ENCODE data around the gene RFX1. TPM values are rescaled to one million over a fixed set of nuclear protein-coding genes. Genes with fewer than 3 reads are reported as not detected.

The RFX1 gene
- total and polyA plus RNA-seq, 2 of the 13 experiments (the other 11 are each of a cell fraction or from before 2014, with no cell fraction given) = 1.1 to 1.3 TPM

DNA sequence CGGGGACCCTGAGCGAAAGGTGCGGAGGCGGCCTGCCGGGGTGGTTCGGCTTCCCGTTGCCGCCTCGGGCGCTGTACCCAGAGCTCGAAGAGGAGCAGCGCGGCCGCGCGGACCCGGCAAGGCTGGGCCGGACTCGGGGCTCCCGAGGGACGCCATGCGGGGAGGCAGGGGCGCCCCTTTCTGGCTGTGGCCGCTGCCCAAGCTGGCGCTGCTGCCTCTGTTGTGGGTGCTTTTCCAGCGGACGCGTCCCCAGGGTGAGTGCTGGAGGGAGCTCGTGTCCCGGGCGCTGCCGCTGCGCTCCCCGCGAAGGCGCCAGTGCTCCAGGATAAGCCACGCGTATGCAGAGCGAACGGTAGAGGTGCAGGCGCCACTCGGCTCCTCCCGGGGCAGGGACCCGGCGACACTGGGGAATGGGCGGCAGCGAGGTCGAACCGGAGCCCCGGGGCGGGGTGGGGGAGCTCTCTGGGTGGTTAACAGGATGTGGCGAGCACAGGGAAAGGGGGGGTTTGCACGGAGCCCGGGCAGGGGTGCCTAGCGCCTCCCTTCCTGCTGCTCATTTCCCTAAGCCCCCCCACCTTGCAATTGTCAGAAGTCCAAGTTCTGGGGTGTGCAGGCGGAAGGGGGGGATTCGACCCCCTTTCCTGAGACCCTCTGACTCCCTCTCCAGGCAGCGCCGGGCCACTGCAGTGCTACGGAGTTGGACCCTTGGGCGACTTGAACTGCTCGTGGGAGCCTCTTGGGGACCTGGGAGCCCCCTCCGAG is 25.8 kb upstream of the RFX1 start, which contains the start of gene IL27RA (continued):
- TF ChIP-seq, protein P1, sequence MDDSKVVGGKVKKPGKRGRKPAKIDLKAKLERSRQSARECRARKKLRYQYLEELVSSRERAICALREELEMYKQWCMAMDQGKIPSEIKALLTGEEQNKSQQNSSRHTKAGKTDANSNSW (CRISPR knock-in tag; IDR thresholded peaks at IDR 0.05; ENCODE audit: borderline replicate concordance) = peak; percentile 84; the same call in 1 of the 2 replicates
- TF ChIP-seq TMF1 (CRISPR knock-in tag; IDR thresholded peaks at IDR 0.05; ENCODE audit: low read depth) = peak; percentile 62; the same call in 1 of the 2 replicates
- TF ChIP-seq ZSCAN31 (CRISPR knock-in tag; IDR thresholded peaks at IDR 0.05; ENCODE audit: low read depth) = peak; percentile 85
- no peak for TF ChIP-seq ZFP36L2 (CRISPR knock-in tag; IDR thresholded peaks at IDR 0.05)
- TF ChIP-seq RFXANK (CRISPR knock-in tag; IDR thresholded peaks at IDR 0.05) = no peak
- TF ChIP-seq YY1 (IDR thresholded peaks at IDR 0.05; ENCODE audit: insufficient read depth, insufficient replicate concordance, low read depth, low read length) = no peak
- no peak for TF ChIP-seq ZNF746 (CRISPR knock-in tag; IDR thresholded peaks at IDR 0.05)
- TF ChIP-seq ZNF10 (CRISPR knock-in tag; IDR thresholded peaks at IDR 0.05; ENCODE audit: borderline replicate concordance, low read depth) = no peak
- TF ChIP-seq FLYWCH1 (CRISPR knock-in tag; IDR thresholded peaks at IDR 0.05) = no peak
- TF ChIP-seq BATF2 (CRISPR knock-in tag; IDR thresholded peaks at IDR 0.05) = no peak
- no peak for TF ChIP-seq SIX1 (CRISPR knock-in tag; IDR thresholded peaks at IDR 0.05; ENCODE audit: borderline replicate concordance)
- TF ChIP-seq NR2C2 (CRISPR knock-in tag; IDR thresholded peaks at IDR 0.05; ENCODE audit: borderline replicate concordance) = 0 out of 2 replicates have a peak, but pooled peaks have one; percentile 30
- TF ChIP-seq, protein P2, sequence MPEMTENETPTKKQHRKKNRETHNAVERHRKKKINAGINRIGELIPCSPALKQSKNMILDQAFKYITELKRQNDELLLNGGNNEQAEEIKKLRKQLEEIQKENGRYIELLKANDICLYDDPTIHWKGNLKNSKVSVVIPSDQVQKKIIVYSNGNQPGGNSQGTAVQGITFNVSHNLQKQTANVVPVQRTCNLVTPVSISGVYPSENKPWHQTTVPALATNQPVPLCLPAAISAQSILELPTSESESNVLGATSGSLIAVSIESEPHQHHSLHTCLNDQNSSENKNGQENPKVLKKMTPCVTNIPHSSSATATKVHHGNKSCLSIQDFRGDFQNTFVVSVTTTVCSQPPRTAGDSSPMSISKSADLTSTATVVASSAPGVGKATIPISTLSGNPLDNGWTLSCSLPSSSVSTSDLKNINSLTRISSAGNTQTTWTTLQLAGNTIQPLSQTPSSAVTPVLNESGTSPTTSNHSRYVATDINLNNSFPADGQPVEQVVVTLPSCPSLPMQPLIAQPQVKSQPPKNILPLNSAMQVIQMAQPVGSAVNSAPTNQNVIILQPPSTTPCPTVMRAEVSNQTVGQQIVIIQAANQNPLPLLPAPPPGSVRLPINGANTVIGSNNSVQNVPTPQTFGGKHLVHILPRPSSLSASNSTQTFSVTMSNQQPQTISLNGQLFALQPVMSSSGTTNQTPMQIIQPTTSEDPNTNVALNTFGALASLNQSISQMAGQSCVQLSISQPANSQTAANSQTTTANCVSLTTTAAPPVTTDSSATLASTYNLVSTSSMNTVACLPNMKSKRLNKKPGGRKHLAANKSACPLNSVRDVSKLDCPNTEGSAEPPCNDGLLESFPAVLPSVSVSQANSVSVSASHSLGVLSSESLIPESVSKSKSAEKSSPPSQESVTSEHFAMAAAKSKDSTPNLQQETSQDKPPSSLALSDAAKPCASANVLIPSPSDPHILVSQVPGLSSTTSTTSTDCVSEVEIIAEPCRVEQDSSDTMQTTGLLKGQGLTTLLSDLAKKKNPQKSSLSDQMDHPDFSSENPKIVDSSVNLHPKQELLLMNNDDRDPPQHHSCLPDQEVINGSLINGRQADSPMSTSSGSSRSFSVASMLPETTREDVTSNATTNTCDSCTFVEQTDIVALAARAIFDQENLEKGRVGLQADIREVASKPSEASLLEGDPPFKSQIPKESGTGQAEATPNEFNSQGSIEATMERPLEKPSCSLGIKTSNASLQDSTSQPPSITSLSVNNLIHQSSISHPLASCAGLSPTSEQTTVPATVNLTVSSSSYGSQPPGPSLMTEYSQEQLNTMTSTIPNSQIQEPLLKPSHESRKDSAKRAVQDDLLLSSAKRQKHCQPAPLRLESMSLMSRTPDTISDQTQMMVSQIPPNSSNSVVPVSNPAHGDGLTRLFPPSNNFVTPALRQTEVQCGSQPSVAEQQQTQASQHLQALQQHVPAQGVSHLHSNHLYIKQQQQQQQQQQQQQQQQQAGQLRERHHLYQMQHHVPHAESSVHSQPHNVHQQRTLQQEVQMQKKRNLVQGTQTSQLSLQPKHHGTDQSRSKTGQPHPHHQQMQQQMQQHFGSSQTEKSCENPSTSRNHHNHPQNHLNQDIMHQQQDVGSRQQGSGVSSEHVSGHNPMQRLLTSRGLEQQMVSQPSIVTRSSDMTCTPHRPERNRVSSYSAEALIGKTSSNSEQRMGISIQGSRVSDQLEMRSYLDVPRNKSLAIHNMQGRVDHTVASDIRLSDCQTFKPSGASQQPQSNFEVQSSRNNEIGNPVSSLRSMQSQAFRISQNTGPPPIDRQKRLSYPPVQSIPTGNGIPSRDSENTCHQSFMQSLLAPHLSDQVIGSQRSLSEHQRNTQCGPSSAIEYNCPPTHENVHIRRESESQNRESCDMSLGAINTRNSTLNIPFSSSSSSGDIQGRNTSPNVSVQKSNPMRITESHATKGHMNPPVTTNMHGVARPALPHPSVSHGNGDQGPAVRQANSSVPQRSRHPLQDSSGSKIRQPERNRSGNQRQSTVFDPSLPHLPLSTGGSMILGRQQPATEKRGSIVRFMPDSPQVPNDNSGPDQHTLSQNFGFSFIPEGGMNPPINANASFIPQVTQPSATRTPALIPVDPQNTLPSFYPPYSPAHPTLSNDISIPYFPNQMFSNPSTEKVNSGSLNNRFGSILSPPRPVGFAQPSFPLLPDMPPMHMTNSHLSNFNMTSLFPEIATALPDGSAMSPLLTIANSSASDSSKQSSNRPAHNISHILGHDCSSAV (CRISPR knock-in tag; IDR thresholded peaks at IDR 0.05; ENCODE audit: borderline replicate concordance) = no peak
- TF ChIP-seq ZNF670 (CRISPR knock-in tag; IDR thresholded peaks at IDR 0.05; ENCODE audit: borderline replicate concordance) = no peak
- no peak for TF ChIP-seq EHMT2 (IDR thresholded peaks at IDR 0.05; ENCODE audit: borderline replicate concordance, low read depth, low read length)
- TF ChIP-seq ZNF224 (CRISPR knock-in tag; IDR thresholded peaks at IDR 0.05) = no peak; the same call in 1 of the 2 replicates
- peak; percentile 65 for TF ChIP-seq RAD21 (CRISPR knock-in tag; IDR thresholded peaks at IDR 0.05)
- TF ChIP-seq ZNF737 (CRISPR knock-in tag; IDR thresholded peaks at IDR 0.05; ENCODE audit: borderline replicate concordance) = no peak
- TF ChIP-seq ZFY (CRISPR knock-in tag; IDR thresholded peaks at IDR 0.05) = peak; percentile 57
- TF ChIP-seq FOXO1 (CRISPR knock-in tag; IDR thresholded peaks at IDR 0.05) = peak; percentile 11; the same call in 1 of the 2 replicates
- no peak for TF ChIP-seq SP5 (CRISPR knock-in tag; IDR thresholded peaks at IDR 0.05; ENCODE audit: borderline replicate concordance, low read depth)
